GM10847 (cell line): ENCODE measurements around the gene ABLIM2.

Experiments used
- POLR2A ChIP-seq: IDR thresholded peaks from 2 replicates; pipeline ENCODE4 v1.6.1; 2011; ENCODE audit not compliant: insufficient read length; ENCODE audit errors: extremely low read depth

Gene ABLIM2

GRCh38 chr4:8197521-8197920 lies 38.9 kb upstream of the ABLIM2 start:
- no peak for TF ChIP-seq POLR2A

- no peak for TF ChIP-seq POLR2A
Measured at GRCh38 chr4:8195841-8196458, 37.3 kb upstream of the ABLIM2 start.

GRCh38 chr4:8195431-8195830 lies 36.8 kb upstream of the ABLIM2 start:
- no peak for TF ChIP-seq POLR2A

GRCh38 chr4:8194306-8195242 lies 36.0 kb upstream of the ABLIM2 start:
- no peak for TF ChIP-seq POLR2A

GRCh38 chr4:8192748-8193738 lies 34.4 kb upstream of the ABLIM2 start:
- TF ChIP-seq POLR2A, result no peak

- TF ChIP-seq POLR2A, result no peak
Measured at GRCh38 chr4:8191136-8191747, 32.6 kb upstream of the ABLIM2 start.

- no peak for TF ChIP-seq POLR2A
Measured at GRCh38 chr4:8189551-8190466, 31.2 kb upstream of the ABLIM2 start.

- TF ChIP-seq POLR2A, result no peak
Measured at GRCh38 chr4:8188743-8189550, 30.3 kb upstream of the ABLIM2 start.

- TF ChIP-seq POLR2A, result no peak
Measured at GRCh38 chr4:8188085-8188484, 29.5 kb upstream of the ABLIM2 start.

- no peak for TF ChIP-seq POLR2A
Measured at GRCh38 chr4:8185930-8186329, 27.3 kb upstream of the ABLIM2 start.

GRCh38 chr4:8185295-8185694 lies 26.7 kb upstream of the ABLIM2 start:
- TF ChIP-seq POLR2A, result no peak

- no peak for TF ChIP-seq POLR2A
Measured at GRCh38 chr4:8184061-8184460, 25.4 kb upstream of the ABLIM2 start.
